ENCODE data around the gene OR6B2. TPM values are rescaled to one million over a fixed set of nuclear protein-coding genes. Genes with fewer than 3 reads are reported as not detected.
A peak's percentile ranks its signal among the peaks of the same experiment; 100 is the strongest.

OR6B2 gene
- total RNA-seq, 4 donors from 2014 or later = not detected

GRCh38 chr2:240041363-240041762 is 11.1 kb upstream of the OR6B2 start:
- Histone ChIP-seq H3K27ac (no peak overlapping the region), H3K27me3 (peaks cover 33% of the 10 kb centered on the region), H3K36me3 (no peaks in the 10 kb centered on the region), H3K4me1 (peaks cover 15% of the 10 kb centered on the region), H3K9me3 (no peaks in the 10 kb centered on the region), H3K4me3 (no peak overlapping the region)
- no peak for DNase-seq (ENCODE audit: low spot score in 2 of 2)
- no peak for TF ChIP-seq CTCF (IDR thresholded peaks at IDR 0.05)
- TF ChIP-seq EP300 (IDR thresholded peaks at IDR 0.05) = no peak
- no peak for TF ChIP-seq POLR2A (IDR thresholded peaks at IDR 0.05)
- TF ChIP-seq POLR2AphosphoS5 (IDR thresholded peaks at IDR 0.05) = no peak
- 74% methylated on average over 5 of the region's 6 CpGs for WGBS

DNA sequence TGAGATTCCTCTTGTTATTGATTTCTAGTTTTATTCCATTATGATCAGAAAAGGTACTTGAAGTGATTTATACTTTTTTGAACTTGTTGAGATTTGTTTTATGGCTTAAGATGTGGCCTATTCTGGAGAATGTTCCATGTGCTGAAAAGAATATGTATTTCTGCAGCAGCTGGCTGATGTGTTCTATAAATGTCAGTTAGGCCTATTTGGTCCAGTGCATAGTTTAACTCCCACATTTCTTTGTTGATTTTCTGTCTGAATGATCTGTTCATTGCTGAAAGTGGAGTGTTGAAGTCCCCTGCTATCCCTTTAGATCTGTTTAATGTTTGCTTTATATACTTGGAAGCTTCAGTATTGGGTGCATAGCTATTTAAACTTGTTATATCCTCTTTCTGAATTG is 7.1 kb upstream of the OR6B2 start:
- H3K4me3 ChIP-seq = no peak overlapping the region
- no peak overlapping the region for H3K27ac ChIP-seq
- no peak for TF ChIP-seq POLR2A (IDR thresholded peaks at IDR 0.05)
- no peak for TF ChIP-seq CTCF (IDR thresholded peaks at IDR 0.05)
- TF ChIP-seq POLR2AphosphoS5 (IDR thresholded peaks at IDR 0.05) = no peak
- TF ChIP-seq EP300 (IDR thresholded peaks at IDR 0.05) = no peak
- H3K9me3 ChIP-seq = no peaks in the 10 kb centered on the region
- H3K4me1 ChIP-seq = no peaks in the 10 kb centered on the region
- no peak for DNase-seq (ENCODE audit: low spot score in 2 of 2)
- peaks cover 30% of the 10 kb centered on the region for H3K27me3 ChIP-seq
- no peaks in the 10 kb centered on the region for H3K36me3 ChIP-seq

DNA sequence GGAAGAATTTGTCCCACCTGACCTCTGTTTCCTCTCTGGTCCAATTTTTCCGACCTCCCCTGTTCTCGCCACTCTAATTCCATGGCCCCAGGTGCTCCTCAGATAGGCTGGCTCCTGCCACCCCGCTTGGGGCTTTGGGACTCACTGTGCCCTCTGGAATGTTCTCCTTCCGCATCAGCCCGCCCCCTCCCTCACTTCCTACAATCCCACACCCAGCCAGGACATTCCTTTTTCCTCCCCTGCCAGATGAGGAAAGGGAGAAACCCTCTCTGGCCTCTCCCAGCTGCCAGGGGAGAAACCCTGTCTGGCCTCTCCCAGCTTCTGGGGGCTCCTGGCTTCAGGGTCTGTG is 3.1 kb upstream of the OR6B2 start:
- Histone ChIP-seq H3K4me3 (no peak overlapping the region), H3K9me3 (no peaks in the 10 kb centered on the region), H3K36me3 (no peaks in the 10 kb centered on the region), H3K27me3 (peaks cover 28% of the 10 kb centered on the region), H3K27ac (no peak overlapping the region), H3K4me1 (no peaks in the 10 kb centered on the region)
- no peak for DNase-seq (ENCODE audit: low spot score in 2 of 2)
- 40% methylated on average over 5 of the region's 5 CpGs for WGBS
- TF ChIP-seq POLR2AphosphoS5 (IDR thresholded peaks at IDR 0.05) (no peak), POLR2A (IDR thresholded peaks at IDR 0.05) (no peak), CTCF (IDR thresholded peaks at IDR 0.05) (no peak), EP300 (IDR thresholded peaks at IDR 0.05) (no peak)

DNA sequence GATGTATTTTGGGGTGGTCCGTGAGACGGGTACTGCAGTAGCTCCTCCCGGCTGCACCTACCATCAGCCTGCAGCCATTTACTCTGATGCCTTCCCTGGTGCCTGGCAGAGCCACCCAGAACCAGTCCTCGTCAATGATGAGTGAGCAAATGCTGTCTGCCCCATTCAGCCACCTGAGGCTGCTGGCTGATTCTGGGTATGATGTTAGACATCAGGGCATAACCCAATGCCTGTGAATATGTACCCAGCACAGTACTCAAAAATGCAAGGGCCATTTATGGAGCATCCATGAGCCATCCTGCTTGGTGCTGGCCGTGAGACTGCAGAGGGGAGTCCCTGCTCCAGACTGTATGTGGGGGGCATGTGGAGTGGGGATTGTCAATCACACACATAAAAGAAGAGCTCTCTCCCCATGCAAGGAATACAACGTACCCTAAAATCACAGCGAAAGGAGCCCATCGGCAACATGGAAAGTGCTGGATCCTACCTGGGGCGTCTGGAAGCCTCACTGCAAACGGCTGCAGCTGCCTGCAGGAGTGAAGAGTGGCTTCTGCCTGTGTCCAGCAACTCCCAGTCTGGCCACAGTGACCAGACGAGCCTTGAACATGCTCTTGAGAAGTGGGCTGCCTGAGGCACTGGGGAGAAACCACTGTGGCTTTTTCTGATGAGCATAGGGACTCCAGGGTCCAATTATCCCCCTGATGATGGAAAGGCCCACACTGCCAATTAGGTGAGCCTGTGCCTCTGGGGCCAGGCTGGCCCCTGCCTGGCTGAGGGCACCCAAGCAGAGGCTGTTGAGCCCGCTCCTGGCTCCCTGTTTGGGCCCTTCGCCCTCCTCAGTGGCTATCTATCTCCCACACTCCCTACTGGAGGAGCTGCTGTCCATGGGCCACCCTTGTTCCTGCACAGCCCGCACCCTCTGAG is 2.4 kb upstream of the OR6B2 start:
- H3K9me3 ChIP-seq = no peaks in the 10 kb centered on the region
- H3K4me3 ChIP-seq = no peak overlapping the region
- no peaks in the 10 kb centered on the region for H3K4me1 ChIP-seq
- 71% methylated on average over 11 of the region's 14 CpGs for WGBS
- peaks cover 28% of the 10 kb centered on the region for H3K27me3 ChIP-seq
- H3K27ac ChIP-seq = no peak overlapping the region
- no peaks in the 10 kb centered on the region for H3K36me3 ChIP-seq
- TF ChIP-seq EP300 (IDR thresholded peaks at IDR 0.05) (no peak), POLR2A (IDR thresholded peaks at IDR 0.05) (no peak), CTCF (IDR thresholded peaks at IDR 0.05) (no peak), POLR2AphosphoS5 (IDR thresholded peaks at IDR 0.05) (no peak)
- DNase-seq (ENCODE audit: low spot score in 2 of 2) = no peak

DNA sequence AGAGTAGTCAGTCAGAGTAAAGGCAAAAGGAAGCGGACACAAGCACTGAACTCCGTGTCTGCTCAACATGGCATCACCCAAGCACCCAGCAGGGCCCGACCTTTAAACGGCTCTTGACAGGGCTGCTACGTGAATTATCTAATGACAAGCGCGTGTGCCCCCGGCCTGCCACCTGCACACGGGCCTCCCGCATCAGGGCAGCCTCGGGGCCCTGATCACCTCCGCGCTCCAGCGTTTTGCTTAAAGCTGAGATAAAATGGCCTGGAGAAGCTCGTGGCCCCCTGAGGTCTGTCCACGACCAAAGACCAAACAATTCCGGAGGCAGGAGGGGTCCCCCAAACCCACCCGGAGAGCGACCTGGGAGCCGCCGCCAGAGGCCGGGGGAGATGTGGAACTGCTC is 5.5 kb downstream of the OR6B2 start:
- Histone ChIP-seq H3K27me3 (no peaks in the 10 kb centered on the region), H3K4me3 (peak overlapping the region; percentile 96), H3K4me1 (peaks cover 21% of the 10 kb centered on the region), H3K36me3 (peaks cover 14% of the 10 kb centered on the region), H3K9me3 (no peaks in the 10 kb centered on the region), H3K27ac (peak overlapping the region; percentile 87)
- under 1% methylated on average over 8 of the region's 22 CpGs for WGBS
- no peak for TF ChIP-seq EP300 (IDR thresholded peaks at IDR 0.05)
- TF ChIP-seq POLR2AphosphoS5 (IDR thresholded peaks at IDR 0.05) = no peak
- TF ChIP-seq POLR2A (IDR thresholded peaks at IDR 0.05) = no peak
- TF ChIP-seq CTCF (IDR thresholded peaks at IDR 0.05) = no peak
- DNase-seq (ENCODE audit: low spot score in 2 of 2) = no peak
